Measurements from ENCODE around the gene OAS1. TPM values are rescaled to one million over a fixed set of nuclear protein-coding genes. Genes with fewer than 3 reads are reported as not detected.

The OAS1 gene
- total RNA-seq, 4 donors from 2014 or later, result 1.2 to 2.7 (median 1.8) TPM

GRCh38 chr12:112892856-112893255 lies 13.9 kb upstream of the OAS1 start:
- Histone ChIP-seq H3K36me3 (no peaks in the 10 kb centered on the region), H3K9me3 (no peaks in the 10 kb centered on the region), H3K4me1 (no peaks in the 10 kb centered on the region), H3K4me3 (no peak overlapping the region), H3K27ac (no peak overlapping the region), H3K27me3 (no peaks in the 10 kb centered on the region)
- no peak for TF ChIP-seq POLR2A (IDR thresholded peaks at IDR 0.05)
- TF ChIP-seq, protein P1, sequence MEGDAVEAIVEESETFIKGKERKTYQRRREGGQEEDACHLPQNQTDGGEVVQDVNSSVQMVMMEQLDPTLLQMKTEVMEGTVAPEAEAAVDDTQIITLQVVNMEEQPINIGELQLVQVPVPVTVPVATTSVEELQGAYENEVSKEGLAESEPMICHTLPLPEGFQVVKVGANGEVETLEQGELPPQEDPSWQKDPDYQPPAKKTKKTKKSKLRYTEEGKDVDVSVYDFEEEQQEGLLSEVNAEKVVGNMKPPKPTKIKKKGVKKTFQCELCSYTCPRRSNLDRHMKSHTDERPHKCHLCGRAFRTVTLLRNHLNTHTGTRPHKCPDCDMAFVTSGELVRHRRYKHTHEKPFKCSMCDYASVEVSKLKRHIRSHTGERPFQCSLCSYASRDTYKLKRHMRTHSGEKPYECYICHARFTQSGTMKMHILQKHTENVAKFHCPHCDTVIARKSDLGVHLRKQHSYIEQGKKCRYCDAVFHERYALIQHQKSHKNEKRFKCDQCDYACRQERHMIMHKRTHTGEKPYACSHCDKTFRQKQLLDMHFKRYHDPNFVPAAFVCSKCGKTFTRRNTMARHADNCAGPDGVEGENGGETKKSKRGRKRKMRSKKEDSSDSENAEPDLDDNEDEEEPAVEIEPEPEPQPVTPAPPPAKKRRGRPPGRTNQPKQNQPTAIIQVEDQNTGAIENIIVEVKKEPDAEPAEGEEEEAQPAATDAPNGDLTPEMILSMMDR (IDR thresholded peaks at IDR 0.05 in 4 of 5, conservative IDR thresholded peaks at IDR 0.05 in 1 of 5), result no peak
- no peak for DNase-seq
- in situ Hi-C loops (cut with MboI; ENCODE audit: low sequenced_read_pairs in 4 of 4) (no loop called here), intact Hi-C loops (cut with DNase I; ENCODE audit: low total_unique reads) (loop anchor here (10.0 kb wide), 1 partner anchor 1418 kb away; no protein-coding TSS in a partner anchor)
- ATAC-seq, result no peak

DNA sequence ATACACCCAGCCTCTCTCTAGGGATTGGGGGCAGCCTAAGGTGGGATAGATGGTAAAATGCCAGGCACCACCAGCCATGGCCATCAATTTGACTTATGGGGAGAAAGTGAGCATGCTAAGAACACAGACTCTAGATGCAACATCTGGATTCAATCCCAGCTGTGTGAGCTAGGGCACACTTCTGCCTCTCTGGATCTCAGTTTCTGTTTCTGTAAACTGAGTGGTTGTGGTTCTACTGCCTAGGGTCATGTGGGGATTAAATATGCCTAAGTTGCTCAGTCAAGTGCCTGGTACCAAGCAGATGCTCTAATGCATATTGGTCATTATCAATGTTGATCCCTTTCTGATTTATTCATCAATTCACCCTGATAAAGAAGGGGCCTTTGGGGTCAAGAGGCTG lies 12.6 kb upstream of the OAS1 start:
- no peaks in the 10 kb centered on the region for H3K9me3 ChIP-seq
- H3K27ac ChIP-seq, result no peak overlapping the region
- in situ Hi-C loops (cut with MboI; ENCODE audit: low sequenced_read_pairs in 4 of 4), result no loop called here
- no peak for DNase-seq
- H3K27me3 ChIP-seq, result no peaks in the 10 kb centered on the region
- no peak for TF ChIP-seq POLR2A (IDR thresholded peaks at IDR 0.05)
- TF ChIP-seq, protein P1 (IDR thresholded peaks at IDR 0.05 in 4 of 5, conservative IDR thresholded peaks at IDR 0.05 in 1 of 5), result no peak
- no peaks in the 10 kb centered on the region for H3K36me3 ChIP-seq
- no peak for ATAC-seq
- intact Hi-C loops (cut with DNase I; ENCODE audit: low total_unique reads), result loop anchor here (10.0 kb wide), 1 partner anchor 1419 kb away; no protein-coding TSS in a partner anchor
- no peak overlapping the region for H3K4me3 ChIP-seq
- no peaks in the 10 kb centered on the region for H3K4me1 ChIP-seq

GRCh38 chr12:112898380-112898779 lies 8.4 kb upstream of the OAS1 start:
- H3K36me3 ChIP-seq, result no peaks in the 10 kb centered on the region
- in situ Hi-C loops (cut with MboI; ENCODE audit: low sequenced_read_pairs in 4 of 4), result no loop called here
- no peak overlapping the region for H3K27ac ChIP-seq
- H3K4me1 ChIP-seq, result no peaks in the 10 kb centered on the region
- H3K4me3 ChIP-seq, result no peak overlapping the region
- TF ChIP-seq, protein P1 (IDR thresholded peaks at IDR 0.05 in 4 of 5, conservative IDR thresholded peaks at IDR 0.05 in 1 of 5), result no peak
- no peak for TF ChIP-seq POLR2A (IDR thresholded peaks at IDR 0.05)
- no peak for DNase-seq
- H3K9me3 ChIP-seq, result no peaks in the 10 kb centered on the region
- no peak for ATAC-seq
- intact Hi-C loops (cut with DNase I; ENCODE audit: low total_unique reads), result loop anchor here (10.0 kb wide), 1 partner anchor 1424 kb away; no protein-coding TSS in a partner anchor
- no peaks in the 10 kb centered on the region for H3K27me3 ChIP-seq

DNA sequence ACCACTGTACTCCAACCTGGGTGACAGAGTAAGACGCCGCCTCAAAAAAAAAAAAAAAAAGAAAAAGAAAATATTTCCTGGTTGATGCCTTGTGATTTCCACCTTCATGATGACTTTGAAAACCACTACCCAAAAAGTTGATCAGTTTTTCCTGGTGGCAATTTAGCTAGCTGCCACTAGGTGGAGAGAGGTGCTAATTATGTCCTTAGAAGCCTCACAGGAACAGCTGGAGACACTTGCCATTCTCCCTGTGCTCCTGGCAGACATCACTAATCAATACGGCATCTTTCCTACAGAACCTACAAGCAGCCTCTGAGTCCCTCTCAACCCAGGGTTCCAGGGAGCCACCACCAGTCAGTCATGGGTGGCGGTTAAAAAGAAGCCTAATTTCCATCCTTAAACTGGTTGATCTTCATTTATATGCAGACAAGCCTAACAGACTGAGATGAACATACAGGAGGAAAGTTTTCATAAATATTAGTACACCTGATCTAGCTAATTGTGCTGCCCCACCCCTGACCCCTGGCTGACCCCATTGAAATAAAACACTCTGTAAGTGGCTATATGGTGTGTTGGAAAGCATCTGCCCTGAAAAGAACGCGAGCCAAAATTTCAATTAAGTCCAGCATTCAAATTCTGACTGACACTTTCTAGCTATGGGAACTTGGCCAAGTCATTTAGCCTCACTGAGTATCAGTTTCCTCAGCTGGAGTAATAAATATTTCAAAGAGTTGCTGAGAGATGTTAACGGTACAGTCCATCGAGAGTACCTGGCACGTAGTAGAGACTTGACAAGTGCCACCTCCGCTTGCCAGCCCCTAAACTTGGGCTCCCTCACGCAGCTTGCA lies 6.2 kb upstream of the OAS1 start:
- intact Hi-C loops (cut with DNase I; ENCODE audit: low total_unique reads), result no loop called here
- in situ Hi-C loops (cut with MboI; ENCODE audit: low sequenced_read_pairs in 4 of 4), result no loop called here

More for the DNA sequence above, 6.2 kb upstream of the OAS1 start:
- Histone ChIP-seq H3K36me3 (no peaks in the 10 kb centered on the region), H3K4me3 (no peak overlapping the region), H3K27ac (no peak overlapping the region), H3K9me3 (no peaks in the 10 kb centered on the region), H3K4me1 (no peaks in the 10 kb centered on the region), H3K27me3 (no peaks in the 10 kb centered on the region)
- TF ChIP-seq, protein P1 (IDR thresholded peaks at IDR 0.05 in 4 of 5, conservative IDR thresholded peaks at IDR 0.05 in 1 of 5), result peak in 3 of 5 experiments; percentile 25 to 49 (median 29)
- no peak for TF ChIP-seq POLR2A (IDR thresholded peaks at IDR 0.05)
- DNase-seq (no peak), ATAC-seq (no peak)

All from gastrocnemius medialis (tissue), 4 donors.